Activated T-cell treated with anti-CD3 and anti-CD28 coated beads, Interleukin-2, amount 50 U/mL, for 24 hours (primary cell): ENCODE results near the gene NKAPD1.
"Not testable (repeated sequence)": the region's sequence is repeated elsewhere in the genome, so short reads cannot be mapped to it uniquely, and the experiment has no call there.

ENCODE experiments used
- DNase-seq: peaks from one replicate; pipeline ENCODE4 v3.0.0-alpha.2; 2020
- H3K27ac Mint-ChIP-seq: 2 replicates; pipeline ENCODE4 v1.8.0; 2020; ENCODE audit warnings: mild to moderate bottlenecking, mixed read lengths
- H3K27me3 Mint-ChIP-seq: 2 replicates; pipeline ENCODE4 v1.8.0; 2020; ENCODE audit warnings: mixed read lengths
- H3K36me3 Mint-ChIP-seq: 2 replicates; pipeline ENCODE4 v1.8.0; 2020; ENCODE audit warnings: low read depth, mixed read lengths
- H3K4me1 Mint-ChIP-seq: 2 replicates; pipeline ENCODE4 v1.8.0; 2020; ENCODE audit warnings: low read depth, mixed read lengths
- H3K4me3 Mint-ChIP-seq: 2 replicates; pipeline ENCODE4 v1.8.0; 2020; ENCODE audit warnings: mild to moderate bottlenecking, moderate library complexity, mixed read lengths
- H3K9me3 Mint-ChIP-seq: 2 replicates; pipeline ENCODE4 v1.8.0; 2020; ENCODE audit warnings: mixed read lengths

The NKAPD1 gene

GRCh38 chr11:112050721-112051120 is 23.4 kb upstream of the NKAPD1 start:
- Mint-ChIP-seq H3K4me3 (no peak overlapping the region), H3K27ac (no peak overlapping the region), H3K4me1 (peaks cover 28% of the 10 kb centered on the region), H3K27me3 (no peaks in the 10 kb centered on the region), H3K9me3 (no peaks in the 10 kb centered on the region), H3K36me3 (peaks cover 91% of the 10 kb centered on the region)
- no peak for DNase-seq

GRCh38 chr11:112051768-112052167 is 22.3 kb upstream of the NKAPD1 start:
- H3K27me3 Mint-ChIP-seq, result no peaks in the 10 kb centered on the region
- peaks cover 37% of the 10 kb centered on the region for H3K4me1 Mint-ChIP-seq
- DNase-seq, result no peak

GRCh38 chr11:112057170-112057569 is 16.9 kb upstream of the NKAPD1 start:
- Mint-ChIP-seq H3K27ac (peak overlapping the region; percentile 89), H3K4me1 (peaks cover 24% of the 10 kb centered on the region), H3K4me3 (peak overlapping the region; percentile 3), H3K9me3 (no peaks in the 10 kb centered on the region), H3K27me3 (no peaks in the 10 kb centered on the region), H3K36me3 (peaks cover 85% of the 10 kb centered on the region)
- no peak for DNase-seq

More at GRCh38 chr11:112051768-112052167, 22.3 kb upstream of the NKAPD1 start:
- Mint-ChIP-seq H3K27ac (no peak overlapping the region), H3K4me3 (no peak overlapping the region), H3K36me3 (peaks cover 90% of the 10 kb centered on the region), H3K9me3 (no peaks in the 10 kb centered on the region)

- Mint-ChIP-seq H3K4me1 (peaks cover 24% of the 10 kb centered on the region), H3K27ac (peak overlapping the region; percentile 89), H3K9me3 (no peaks in the 10 kb centered on the region), H3K4me3 (no peak overlapping the region), H3K27me3 (no peaks in the 10 kb centered on the region), H3K36me3 (peaks cover 88% of the 10 kb centered on the region)
- no peak for DNase-seq
Measured at GRCh38 chr11:112058103-112058502, 16.0 kb upstream of the NKAPD1 start.

GRCh38 chr11:112062923-112063322 is 11.2 kb upstream of the NKAPD1 start:
- Mint-ChIP-seq H3K27ac (no peak overlapping the region), H3K4me3 (no peak overlapping the region), H3K9me3 (no peaks in the 10 kb centered on the region), H3K27me3 (peaks cover 3% of the 10 kb centered on the region), H3K36me3 (peaks cover 60% of the 10 kb centered on the region), H3K4me1 (peaks cover 4% of the 10 kb centered on the region)
- DNase-seq, result no peak

GRCh38 chr11:112082729-112083128 is 8.6 kb downstream of the NKAPD1 start:
- peaks cover 56% of the 10 kb centered on the region for H3K4me1 Mint-ChIP-seq

GRCh38 chr11:112085822-112086421 is 11.8 kb downstream of the NKAPD1 start:
- Mint-ChIP-seq H3K36me3 (peaks cover 98% of the 10 kb centered on the region), H3K27ac (peak overlapping the region; percentile 99), H3K27me3 (no peaks in the 10 kb centered on the region), H3K4me3 (peak overlapping the region; percentile 99), H3K4me1 (peaks cover 71% of the 10 kb centered on the region), H3K9me3 (no peaks in the 10 kb centered on the region)
- DNase-seq, result no peak

More at GRCh38 chr11:112082729-112083128, 8.6 kb downstream of the NKAPD1 start:
- DNase-seq, result no peak
- peak overlapping the region; percentile 87 for H3K27ac Mint-ChIP-seq
- H3K9me3 Mint-ChIP-seq, result no peaks in the 10 kb centered on the region
- peaks cover 97% of the 10 kb centered on the region for H3K36me3 Mint-ChIP-seq
- no peaks in the 10 kb centered on the region for H3K27me3 Mint-ChIP-seq
- H3K4me3 Mint-ChIP-seq, result peak overlapping the region; percentile 30

- H3K27me3 Mint-ChIP-seq, result no peaks in the 10 kb centered on the region
- peaks cover 100% of the 10 kb centered on the region for H3K36me3 Mint-ChIP-seq
- H3K4me1 Mint-ChIP-seq, result peaks cover 71% of the 10 kb centered on the region
- H3K9me3 Mint-ChIP-seq, result no peaks in the 10 kb centered on the region
- DNase-seq, result peak; percentile 93
- peak within 1 kb of the TSS; percentile 99 for H3K27ac Mint-ChIP-seq
- peak within 1 kb of the TSS; percentile 99 for H3K4me3 Mint-ChIP-seq
Measured at GRCh38 chr11:112086422-112087191, 12.5 kb downstream of the NKAPD1 start, which contains the start of the genes SDHD and TIMM8B. Gene SDHD (plus strand): TSS chr11:112086873. CDS start chr11:112086908, 35 bp downstream. Gene TIMM8B (minus strand): TSS chr11:112086756. CDS start chr11:112086723, 33 bp downstream.

- Mint-ChIP-seq H3K27ac (peak overlapping the region; percentile 99), H3K9me3 (no peaks in the 10 kb centered on the region), H3K4me1 (peaks cover 69% of the 10 kb centered on the region), H3K4me3 (peak overlapping the region; percentile 99), H3K27me3 (no peaks in the 10 kb centered on the region), H3K36me3 (peaks cover 100% of the 10 kb centered on the region)
- no peak for DNase-seq
Measured at GRCh38 chr11:112087212-112087611, 13.1 kb downstream of the NKAPD1 start.

- peaks cover 64% of the 10 kb centered on the region for H3K36me3 Mint-ChIP-seq
- not testable (repeated sequence) for H3K27me3 Mint-ChIP-seq, H3K27ac Mint-ChIP-seq, H3K4me3 Mint-ChIP-seq, H3K4me1 Mint-ChIP-seq, DNase-seq, H3K9me3 Mint-ChIP-seq
Measured at GRCh38 chr11:112095302-112095701, 21.2 kb downstream of the NKAPD1 start.

- Mint-ChIP-seq H3K27me3 (no peaks in the 10 kb centered on the region), H3K27ac (no peak overlapping the region), H3K36me3 (peaks cover 59% of the 10 kb centered on the region), H3K4me1 (peaks cover 3% of the 10 kb centered on the region), H3K9me3 (no peaks in the 10 kb centered on the region), H3K4me3 (no peak overlapping the region)
- DNase-seq, result no peak
Measured at GRCh38 chr11:112096194-112096593, 22.1 kb downstream of the NKAPD1 start.

- Mint-ChIP-seq H3K27me3 (no peaks in the 10 kb centered on the region), H3K27ac (no peak overlapping the region), H3K36me3 (peaks cover 43% of the 10 kb centered on the region), H3K4me3 (no peak overlapping the region), H3K9me3 (no peaks in the 10 kb centered on the region), H3K4me1 (no peaks in the 10 kb centered on the region)
- DNase-seq, result no peak
Measured at GRCh38 chr11:112097734-112098528, 23.8 kb downstream of the NKAPD1 start.

GRCh38 chr11:112100462-112100861 is 26.4 kb downstream of the NKAPD1 start:
- Mint-ChIP-seq H3K27ac (no peak overlapping the region), H3K4me1 (peaks cover 4% of the 10 kb centered on the region), H3K27me3 (no peaks in the 10 kb centered on the region), H3K36me3 (peaks cover 27% of the 10 kb centered on the region), H3K9me3 (no peaks in the 10 kb centered on the region), H3K4me3 (no peak overlapping the region)
- no peak for DNase-seq

GRCh38 chr11:112103446-112103845 is 29.3 kb downstream of the NKAPD1 start:
- Mint-ChIP-seq H3K27me3 (no peaks in the 10 kb centered on the region), H3K9me3 (no peaks in the 10 kb centered on the region), H3K4me3 (no peak overlapping the region), H3K4me1 (peaks cover 4% of the 10 kb centered on the region), H3K36me3 (peaks cover 13% of the 10 kb centered on the region), H3K27ac (no peak overlapping the region)
- no peak for DNase-seq
